Keratinocyte (primary cell): ENCODE results near the gene RMC1. TPM values are rescaled to one million over a fixed set of nuclear protein-coding genes. Genes with fewer than 3 reads are reported as not detected.
"Not testable (repeated sequence)": the region's sequence is repeated elsewhere in the genome, so short reads cannot be mapped to it uniquely, and the experiment has no call there.

ENCODE experiments used
- DNase-seq: peaks from one replicate; pipeline ENCODE4 v3.0.0-alpha.2; 2011; ENCODE audit warnings: low read depth, missing footprints, low spot score
- FAIRE-seq: peaks from 2 replicates; lab custom pipeline; 2011; peaks lifted over from hg19 to GRCh38; lab: Jason Lieb, UNC
- H2AFZ ChIP-seq: 2 replicates; pipeline ENCODE4 v1.6.0; 2012; ENCODE audit warnings: low read length, control low read depth, inconsistent platforms; ENCODE audit not compliant: control insufficient read depth
- H3K27ac ChIP-seq: 2 replicates; pipeline ENCODE4 v1.5.1; 2011; ENCODE audit warnings: low read length; ENCODE audit not compliant: control insufficient read depth, insufficient read depth
- H3K27me3 ChIP-seq: 3 replicates; pipeline ENCODE4 v1.6.0; 2011; ENCODE audit warnings: low read length; ENCODE audit not compliant: control insufficient read depth, insufficient read depth; ENCODE audit errors: extremely low read depth
- H3K36me3 ChIP-seq, 2 experiments: 2 replicates in 1 of 2; 3 replicates in 1 of 2; pipeline ENCODE4 v1.5.1; 2011; ENCODE audit warnings: low read length in 2 of 2, mild to moderate bottlenecking in 1 of 2; ENCODE audit not compliant: control insufficient read depth in 2 of 2, insufficient read depth in 2 of 2; ENCODE audit errors: extremely low read depth in 1 of 2
- H3K4me1 ChIP-seq: 3 replicates; pipeline ENCODE4 v1.5.1; 2011; ENCODE audit warnings: low read length; ENCODE audit not compliant: control insufficient read depth, insufficient read depth; ENCODE audit errors: extremely low read depth
- H3K4me2 ChIP-seq: 3 replicates; pipeline ENCODE4 v1.6.0; 2011; ENCODE audit warnings: low read depth, low read length; ENCODE audit not compliant: control insufficient read depth, insufficient read depth; ENCODE audit errors: extremely low read depth
- H3K4me3 ChIP-seq, 3 experiments: fragments of 200-600 bp in 1 of 3; sonication (generic) in 1 of 3; 2 replicates in 2 of 3; 3 replicates in 1 of 3; pipeline ENCODE4 v1.5.1; 2011 to 2016; ENCODE audit warnings: low read length in 3 of 3, mild to moderate bottlenecking in 3 of 3, control low read depth in 2 of 3, inconsistent platforms in 1 of 3, low read depth in 1 of 3, mixed read lengths in 1 of 3, mixed run types in 1 of 3, moderate library complexity in 1 of 3; ENCODE audit not compliant: control insufficient read depth in 2 of 3, insufficient read depth in 2 of 3; ENCODE audit errors: extremely low read depth in 1 of 3
- H3K79me2 ChIP-seq: 2 replicates; pipeline ENCODE4 v1.6.0; 2012; ENCODE audit warnings: low read length; ENCODE audit not compliant: control insufficient read depth, insufficient read depth
- H3K9ac ChIP-seq: 3 replicates; pipeline ENCODE4 v1.6.0; 2011; ENCODE audit warnings: low read length; ENCODE audit not compliant: control insufficient read depth, insufficient read depth; ENCODE audit errors: extremely low read depth
- H3K9me1 ChIP-seq: 3 replicates; pipeline ENCODE4 v1.6.0; 2011; ENCODE audit warnings: low read length; ENCODE audit not compliant: control insufficient read depth, insufficient read depth; ENCODE audit errors: extremely low read depth
- H3K9me3 ChIP-seq: 2 replicates; pipeline ENCODE4 v1.5.1; 2012; ENCODE audit warnings: low read depth, low read length; ENCODE audit not compliant: control insufficient read depth
- H4K20me1 ChIP-seq: 3 replicates; pipeline ENCODE4 v1.6.0; 2011; ENCODE audit warnings: low read length; ENCODE audit not compliant: control insufficient read depth, insufficient read depth; ENCODE audit errors: extremely low read depth
- EZH2 ChIP-seq: IDR thresholded peaks from one replicate; pipeline ENCODE4 v1.6.1; 2012; ENCODE audit warnings: inconsistent platforms, mild to moderate bottlenecking, low read length, moderate library complexity
- dilution Hi-C: fragments of 300-500 bp; cut with MboI; formaldehyde crosslinking; loops from one replicate; pipeline ENCODE4 v1.7.0; 2020; ENCODE audit warnings: low sequenced_read_pairs; ENCODE audit not compliant: extremely low pct_ligation_motif_present
- polyA plus RNA-seq, 5 experiments: library from polyadenylated mRNA; depleted of rRNA in 3 of 5; stranded (reverse) in 3 of 5; stranded (forward) in 1 of 5; unstranded in 1 of 5; fragments of >200 nt; gene quantifications; 1 replicate in 1 of 5; 2 replicates in 3 of 5; 3 replicates in 1 of 5; pipeline versions ENCODE4 v1.2.1 to v1.2.3, GENCODE V29; 2011 to 2012; ENCODE audit warnings: missing spikeins in 2 of 5, low read depth in 1 of 5, low replicate concordance in 1 of 5
- TF ChIP-seq, protein P1 (sequence below), 3 experiments: IDR thresholded peaks in 1 of 3; conservative IDR thresholded peaks in 1 of 3; optimal IDR thresholded peaks in 1 of 3; 2 replicates in 2 of 3; 3 replicates in 1 of 3; pipeline versions ENCODE3 to v1.5.1; 2011; ENCODE audit warnings: low read length in 3 of 3, mild to moderate bottlenecking in 3 of 3, moderate library complexity in 2 of 3, control low read depth in 1 of 3, inconsistent platforms in 1 of 3; ENCODE audit not compliant: insufficient read depth in 2 of 3; ENCODE audit errors: extremely low read depth in 1 of 3

Gene RMC1
- polyA plus RNA-seq, 1 donor (not counting 4 experiments of a cell fraction or from before 2014, with no cell fraction given): 26.4 TPM

DNA sequence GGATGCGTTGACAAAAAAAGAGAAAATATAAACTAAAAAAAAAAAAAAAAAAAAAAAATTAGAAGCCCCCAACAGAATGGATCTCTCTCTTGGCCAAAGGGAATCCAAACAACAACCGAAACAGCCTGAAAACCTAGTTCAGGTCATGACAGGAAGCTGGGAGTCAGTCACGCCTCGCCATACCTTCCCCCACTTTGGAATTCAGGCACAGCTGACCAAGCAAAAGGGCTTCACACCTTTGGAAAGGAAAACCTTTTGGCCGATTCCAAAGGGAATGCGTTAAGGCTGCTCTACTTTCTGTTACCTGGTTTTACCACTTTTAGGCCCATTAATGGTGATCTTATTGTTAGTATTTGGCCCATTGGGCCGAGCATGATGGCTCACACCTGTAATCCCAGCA, 17.9 kb upstream of the RMC1 start:
- no peak overlapping the region for H3K4me2 ChIP-seq
- no peak for FAIRE-seq

DNA sequence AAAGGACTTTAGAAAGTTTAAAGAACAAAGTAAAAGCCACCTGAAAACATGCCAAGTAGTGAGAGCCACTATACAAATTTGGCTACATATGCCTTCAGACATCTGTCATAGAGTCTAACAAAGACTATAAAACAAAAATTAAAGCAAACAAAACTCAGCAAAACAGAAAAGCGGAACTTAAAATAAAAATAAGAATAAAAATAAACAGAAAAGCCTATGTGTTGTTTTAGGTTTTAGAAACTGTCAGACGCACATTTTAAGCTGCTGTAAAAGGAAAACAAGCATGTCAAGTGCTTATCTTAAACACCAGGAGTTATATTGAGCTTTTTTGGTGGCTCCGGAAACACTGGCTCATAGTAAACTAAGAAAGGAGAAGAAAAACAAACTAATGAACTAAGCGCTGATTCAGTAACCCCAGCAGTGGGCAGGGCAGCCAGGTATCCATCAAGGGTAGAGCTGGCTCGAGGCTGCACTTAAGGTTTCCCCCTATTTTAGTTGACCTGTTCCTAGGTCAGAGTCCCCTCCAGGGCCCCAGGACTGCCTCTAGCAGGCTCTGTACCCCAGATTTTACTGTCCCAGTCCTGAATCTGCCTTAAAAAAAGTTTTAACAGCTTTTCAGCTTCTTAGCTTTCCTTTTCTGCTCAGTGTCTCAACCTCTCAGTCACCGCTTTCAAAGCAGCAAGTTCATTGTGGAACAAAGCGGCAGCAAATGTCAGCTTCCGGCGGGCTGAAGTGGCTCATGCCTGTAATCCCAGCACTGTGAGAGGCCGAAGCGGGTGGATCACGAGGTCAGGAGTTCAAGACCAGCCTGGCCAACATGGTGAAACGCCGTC, 15.4 kb upstream of the RMC1 start:
- Histone ChIP-seq H3K9ac (no peak overlapping the region), H3K27ac (no peak overlapping the region), H3K4me2 (no peak overlapping the region)

More for the DNA sequence above, 17.9 kb upstream of the RMC1 start:
- no peak overlapping the region for H2AFZ ChIP-seq
- H3K4me1 ChIP-seq: peaks cover 8% of the 10 kb centered on the region
- H3K36me3 ChIP-seq: peaks cover 4 to 15% of the 10 kb centered on the region in 2 experiments
- H3K9me1 ChIP-seq: no peaks in the 10 kb centered on the region
- no peak overlapping the region for H3K4me3 ChIP-seq
- DNase-seq: no peak
- dilution Hi-C loops: no loop called here
- no peaks in the 10 kb centered on the region for H3K9me3 ChIP-seq
- no peaks in the 10 kb centered on the region for H3K79me2 ChIP-seq
- H3K27ac ChIP-seq: no peak overlapping the region
- no peaks in the 10 kb centered on the region for H4K20me1 ChIP-seq
- no peak overlapping the region for H3K9ac ChIP-seq
- no peaks in the 10 kb centered on the region for H3K27me3 ChIP-seq
- TF ChIP-seq, protein P1, sequence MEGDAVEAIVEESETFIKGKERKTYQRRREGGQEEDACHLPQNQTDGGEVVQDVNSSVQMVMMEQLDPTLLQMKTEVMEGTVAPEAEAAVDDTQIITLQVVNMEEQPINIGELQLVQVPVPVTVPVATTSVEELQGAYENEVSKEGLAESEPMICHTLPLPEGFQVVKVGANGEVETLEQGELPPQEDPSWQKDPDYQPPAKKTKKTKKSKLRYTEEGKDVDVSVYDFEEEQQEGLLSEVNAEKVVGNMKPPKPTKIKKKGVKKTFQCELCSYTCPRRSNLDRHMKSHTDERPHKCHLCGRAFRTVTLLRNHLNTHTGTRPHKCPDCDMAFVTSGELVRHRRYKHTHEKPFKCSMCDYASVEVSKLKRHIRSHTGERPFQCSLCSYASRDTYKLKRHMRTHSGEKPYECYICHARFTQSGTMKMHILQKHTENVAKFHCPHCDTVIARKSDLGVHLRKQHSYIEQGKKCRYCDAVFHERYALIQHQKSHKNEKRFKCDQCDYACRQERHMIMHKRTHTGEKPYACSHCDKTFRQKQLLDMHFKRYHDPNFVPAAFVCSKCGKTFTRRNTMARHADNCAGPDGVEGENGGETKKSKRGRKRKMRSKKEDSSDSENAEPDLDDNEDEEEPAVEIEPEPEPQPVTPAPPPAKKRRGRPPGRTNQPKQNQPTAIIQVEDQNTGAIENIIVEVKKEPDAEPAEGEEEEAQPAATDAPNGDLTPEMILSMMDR (optimal IDR thresholded peaks at IDR 0.05 in 1 of 3, IDR thresholded peaks at IDR 0.05 in 1 of 3, conservative IDR thresholded peaks at IDR 0.05 in 1 of 3; ENCODE audit: extremely low read depth in 1 of 3, insufficient read depth in 2 of 3, low read length in 3 of 3): no peak
- TF ChIP-seq EZH2: no peak

GRCh38 chr18:23489586-23489985, 13.7 kb upstream of the RMC1 start:
- dilution Hi-C loops, FAIRE-seq: not testable (repeated sequence)

More for the DNA sequence above, 15.4 kb upstream of the RMC1 start:
- no peak for FAIRE-seq
- H3K4me3 ChIP-seq: no peak overlapping the region
- no peaks in the 10 kb centered on the region for H3K79me2 ChIP-seq
- no peaks in the 10 kb centered on the region for H3K9me3 ChIP-seq
- no peaks in the 10 kb centered on the region for H3K27me3 ChIP-seq
- no peak for DNase-seq
- no peak for TF ChIP-seq EZH2
- TF ChIP-seq, protein P1 (optimal IDR thresholded peaks at IDR 0.05 in 1 of 3, IDR thresholded peaks at IDR 0.05 in 1 of 3, conservative IDR thresholded peaks at IDR 0.05 in 1 of 3; ENCODE audit: extremely low read depth in 1 of 3, insufficient read depth in 2 of 3, low read length in 3 of 3): no peak
- dilution Hi-C loops: no loop called here
- H3K4me1 ChIP-seq: peaks cover 8% of the 10 kb centered on the region
- no peak overlapping the region for H2AFZ ChIP-seq
- no peaks in the 10 kb centered on the region for H4K20me1 ChIP-seq
- H3K9me1 ChIP-seq: no peaks in the 10 kb centered on the region
- peaks cover 1 to 6% of the 10 kb centered on the region in 2 experiments for H3K36me3 ChIP-seq

More at GRCh38 chr18:23489586-23489985, 13.7 kb upstream of the RMC1 start:
- not testable (repeated sequence) for H3K79me2 ChIP-seq, H2AFZ ChIP-seq, H4K20me1 ChIP-seq, H3K4me3 ChIP-seq, DNase-seq, H3K27ac ChIP-seq, H3K27me3 ChIP-seq, H3K9me3 ChIP-seq, H3K36me3 ChIP-seq, H3K9me1 ChIP-seq, H3K4me2 ChIP-seq, H3K9ac ChIP-seq
- peaks cover 11% of the 10 kb centered on the region for H3K4me1 ChIP-seq
